Measurements from ENCODE around the gene FAM222B. TPM values are rescaled to one million over a fixed set of nuclear protein-coding genes. Genes with fewer than 3 reads are reported as not detected.
A peak's percentile ranks its signal among the peaks of the same experiment; 100 is the strongest.

Gene FAM222B
- total RNA-seq, 1 experiment from 2014 or later, result 94.6 TPM

GRCh38 chr17:28755486-28755885 lies 87.1 kb downstream of the FAM222B start:
- TF ChIP-seq, protein P1, sequence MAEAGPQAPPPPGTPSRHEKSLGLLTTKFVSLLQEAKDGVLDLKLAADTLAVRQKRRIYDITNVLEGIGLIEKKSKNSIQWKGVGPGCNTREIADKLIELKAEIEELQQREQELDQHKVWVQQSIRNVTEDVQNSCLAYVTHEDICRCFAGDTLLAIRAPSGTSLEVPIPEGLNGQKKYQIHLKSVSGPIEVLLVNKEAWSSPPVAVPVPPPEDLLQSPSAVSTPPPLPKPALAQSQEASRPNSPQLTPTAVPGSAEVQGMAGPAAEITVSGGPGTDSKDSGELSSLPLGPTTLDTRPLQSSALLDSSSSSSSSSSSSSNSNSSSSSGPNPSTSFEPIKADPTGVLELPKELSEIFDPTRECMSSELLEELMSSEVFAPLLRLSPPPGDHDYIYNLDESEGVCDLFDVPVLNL (CRISPR knock-in tag; IDR thresholded peaks at IDR 0.05; ENCODE audit: borderline replicate concordance, low read depth), result no peak
- TF ChIP-seq, protein P2, sequence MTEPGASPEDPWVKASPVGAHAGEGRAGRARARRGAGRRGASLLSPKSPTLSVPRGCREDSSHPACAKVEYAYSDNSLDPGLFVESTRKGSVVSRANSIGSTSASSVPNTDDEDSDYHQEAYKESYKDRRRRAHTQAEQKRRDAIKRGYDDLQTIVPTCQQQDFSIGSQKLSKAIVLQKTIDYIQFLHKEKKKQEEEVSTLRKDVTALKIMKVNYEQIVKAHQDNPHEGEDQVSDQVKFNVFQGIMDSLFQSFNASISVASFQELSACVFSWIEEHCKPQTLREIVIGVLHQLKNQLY (CRISPR knock-in tag; IDR thresholded peaks at IDR 0.05), result no peak
- TF ChIP-seq ELF4 (CRISPR knock-in tag; IDR thresholded peaks at IDR 0.05; ENCODE audit: low read depth) (no peak), TP53 (CRISPR knock-in tag; IDR thresholded peaks at IDR 0.05) (no peak), ETV6 (CRISPR knock-in tag; IDR thresholded peaks at IDR 0.05) (no peak), ZNF396 (CRISPR knock-in tag; IDR thresholded peaks at IDR 0.05; ENCODE audit: borderline replicate concordance) (no peak), ZNF281 (CRISPR knock-in tag; IDR thresholded peaks at IDR 0.05) (no peak), ZNF121 (CRISPR knock-in tag; IDR thresholded peaks at IDR 0.05) (no peak), ZBTB21 (CRISPR knock-in tag; IDR thresholded peaks at IDR 0.05; ENCODE audit: borderline replicate concordance) (no peak), ZNF219 (CRISPR knock-in tag; IDR thresholded peaks at IDR 0.05; ENCODE audit: borderline replicate concordance) (no peak), NFE2L1 (CRISPR knock-in tag; IDR thresholded peaks at IDR 0.05) (no peak), RORB (CRISPR knock-in tag; IDR thresholded peaks at IDR 0.05) (no peak)
- TF ChIP-seq, protein P3, sequence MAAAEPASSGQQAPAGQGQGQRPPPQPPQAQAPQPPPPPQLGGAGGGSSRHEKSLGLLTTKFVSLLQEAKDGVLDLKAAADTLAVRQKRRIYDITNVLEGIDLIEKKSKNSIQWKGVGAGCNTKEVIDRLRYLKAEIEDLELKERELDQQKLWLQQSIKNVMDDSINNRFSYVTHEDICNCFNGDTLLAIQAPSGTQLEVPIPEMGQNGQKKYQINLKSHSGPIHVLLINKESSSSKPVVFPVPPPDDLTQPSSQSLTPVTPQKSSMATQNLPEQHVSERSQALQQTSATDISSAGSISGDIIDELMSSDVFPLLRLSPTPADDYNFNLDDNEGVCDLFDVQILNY (CRISPR knock-in tag; IDR thresholded peaks at IDR 0.05), result no peak
- TF ChIP-seq, protein P4, sequence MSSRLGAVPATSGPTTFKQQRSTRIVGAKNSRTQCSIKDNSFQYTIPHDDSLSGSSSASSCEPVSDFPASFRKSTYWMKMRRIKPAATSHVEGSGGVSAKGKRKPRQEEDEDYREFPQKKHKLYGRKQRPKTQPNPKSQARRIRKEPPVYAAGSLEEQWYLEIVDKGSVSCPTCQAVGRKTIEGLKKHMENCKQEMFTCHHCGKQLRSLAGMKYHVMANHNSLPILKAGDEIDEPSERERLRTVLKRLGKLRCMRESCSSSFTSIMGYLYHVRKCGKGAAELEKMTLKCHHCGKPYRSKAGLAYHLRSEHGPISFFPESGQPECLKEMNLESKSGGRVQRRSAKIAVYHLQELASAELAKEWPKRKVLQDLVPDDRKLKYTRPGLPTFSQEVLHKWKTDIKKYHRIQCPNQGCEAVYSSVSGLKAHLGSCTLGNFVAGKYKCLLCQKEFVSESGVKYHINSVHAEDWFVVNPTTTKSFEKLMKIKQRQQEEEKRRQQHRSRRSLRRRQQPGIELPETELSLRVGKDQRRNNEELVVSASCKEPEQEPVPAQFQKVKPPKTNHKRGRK (CRISPR knock-in tag; IDR thresholded peaks at IDR 0.05; ENCODE audit: borderline replicate concordance), result no peak
- Mint-ChIP-seq H3K4me1 (peaks cover 51% of the 10 kb centered on the region), H3K27ac (no peak overlapping the region), H3K4me3 (no peak overlapping the region), H3K9me3 (no peaks in the 10 kb centered on the region), H3K27me3 (ENCODE audit: low read depth) (no peaks in the 10 kb centered on the region), H3K36me3 (peaks cover 50% of the 10 kb centered on the region)
- ChIA-PET CTCF (interaction anchor here (1.3 to 2.5 kb wide), 3 partner anchors 28 to 123 kb away, joined by 8 to 10 read pairs (median 9); partner anchors contain the start of gene TLCD1), POLR2A (no interaction called here)
- DNase-seq (ENCODE audit: low spot score) (no peak), ATAC-seq (no peak)

DNA sequence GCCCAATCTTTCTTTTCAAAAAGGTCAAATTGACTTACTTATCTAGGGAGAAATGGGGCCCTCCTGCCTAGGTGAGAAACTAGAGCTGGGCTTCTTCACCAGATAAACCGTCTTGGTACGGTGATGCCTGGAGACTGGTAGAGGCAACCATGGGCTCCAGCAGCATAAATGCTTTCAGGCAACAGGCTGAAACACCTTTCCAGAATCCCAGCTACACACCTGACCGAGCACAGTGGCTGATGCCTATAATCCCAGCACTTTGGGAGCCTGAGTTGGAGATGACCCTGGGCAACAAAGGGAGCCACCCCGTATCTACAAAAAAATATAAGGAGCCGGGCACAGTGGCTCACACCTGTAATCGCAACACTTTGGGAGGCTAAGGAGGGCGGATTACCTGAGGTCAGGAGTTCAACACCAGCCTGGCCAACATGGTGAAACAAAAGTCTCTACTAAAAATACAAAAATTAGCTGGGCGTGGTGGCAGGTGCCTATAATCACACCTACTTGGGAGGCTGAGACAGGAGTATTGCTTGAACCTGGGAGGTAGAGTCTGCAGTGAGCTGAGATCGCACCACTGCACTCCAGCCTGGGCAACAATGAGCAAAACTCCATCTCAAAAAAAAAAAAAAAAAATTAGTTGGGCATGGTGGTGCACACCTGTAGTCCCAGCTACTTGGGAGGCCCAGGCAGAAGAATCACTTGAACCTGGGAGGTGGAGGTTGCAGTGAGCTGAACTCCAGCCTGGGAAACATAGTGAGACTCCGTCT lies 90.8 kb downstream of the FAM222B start:
- ChIA-PET POLR2A (interaction anchor here (0.6 to 13.5 kb wide), 5 partner anchors 9 to 76 kb away, joined by 3 to 310 read pairs (median 4); partner anchors contain the start of genes NEK8 and TLCD1), CTCF (interaction anchor here (0.9 to 13.9 kb wide), 12 partner anchors 9 to 372 kb away, joined by 3 to 541 read pairs (median 4); partner anchors contain the start of genes NEK8, PHF12, TLCD1 and TRAF4)
- no peak for ATAC-seq
- Mint-ChIP-seq H3K4me1 (peaks cover 50% of the 10 kb centered on the region), H3K36me3 (peaks cover 51% of the 10 kb centered on the region), H3K27ac (no peak overlapping the region), H3K4me3 (no peak overlapping the region), H3K27me3 (ENCODE audit: low read depth) (no peaks in the 10 kb centered on the region), H3K9me3 (no peaks in the 10 kb centered on the region)
- TF ChIP-seq, protein P5, sequence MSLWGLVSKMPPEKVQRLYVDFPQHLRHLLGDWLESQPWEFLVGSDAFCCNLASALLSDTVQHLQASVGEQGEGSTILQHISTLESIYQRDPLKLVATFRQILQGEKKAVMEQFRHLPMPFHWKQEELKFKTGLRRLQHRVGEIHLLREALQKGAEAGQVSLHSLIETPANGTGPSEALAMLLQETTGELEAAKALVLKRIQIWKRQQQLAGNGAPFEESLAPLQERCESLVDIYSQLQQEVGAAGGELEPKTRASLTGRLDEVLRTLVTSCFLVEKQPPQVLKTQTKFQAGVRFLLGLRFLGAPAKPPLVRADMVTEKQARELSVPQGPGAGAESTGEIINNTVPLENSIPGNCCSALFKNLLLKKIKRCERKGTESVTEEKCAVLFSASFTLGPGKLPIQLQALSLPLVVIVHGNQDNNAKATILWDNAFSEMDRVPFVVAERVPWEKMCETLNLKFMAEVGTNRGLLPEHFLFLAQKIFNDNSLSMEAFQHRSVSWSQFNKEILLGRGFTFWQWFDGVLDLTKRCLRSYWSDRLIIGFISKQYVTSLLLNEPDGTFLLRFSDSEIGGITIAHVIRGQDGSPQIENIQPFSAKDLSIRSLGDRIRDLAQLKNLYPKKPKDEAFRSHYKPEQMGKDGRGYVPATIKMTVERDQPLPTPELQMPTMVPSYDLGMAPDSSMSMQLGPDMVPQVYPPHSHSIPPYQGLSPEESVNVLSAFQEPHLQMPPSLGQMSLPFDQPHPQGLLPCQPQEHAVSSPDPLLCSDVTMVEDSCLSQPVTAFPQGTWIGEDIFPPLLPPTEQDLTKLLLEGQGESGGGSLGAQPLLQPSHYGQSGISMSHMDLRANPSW (CRISPR knock-in tag; conservative IDR thresholded peaks at IDR 0.05; ENCODE audit: low read depth), result no peak
- 0 out of 2 replicates have a peak, but pooled peaks have one; percentile 43 for TF ChIP-seq ZNF671 (CRISPR knock-in tag; IDR thresholded peaks at IDR 0.05)
- DNase-seq (ENCODE audit: low spot score), result no peak

Data from WTC11 (cell line).